GM19239 (cell line): ENCODE data around the gene SHC3.

ENCODE experiments used
- DNase-seq: peaks from one replicate; pipeline ENCODE4 v3.0.0; 2011; ENCODE audit warnings: low spot score; ENCODE audit not compliant: insufficient read length
- FAIRE-seq: peaks from 2 replicates; lab custom pipeline; 2011; peaks lifted over from hg19 to GRCh38; lab: Jason Lieb, UNC

The SHC3 gene

GRCh38 chr9:89165341-89165740 lies 13.3 kb downstream of the SHC3 start:
- FAIRE-seq (no peak), DNase-seq (no peak)

GRCh38 chr9:89161221-89161620 lies 17.4 kb downstream of the SHC3 start:
- DNase-seq (no peak), FAIRE-seq (no peak)

GRCh38 chr9:89160806-89161205 lies 17.8 kb downstream of the SHC3 start:
- DNase-seq = no peak

GRCh38 chr9:89154651-89155336 lies 23.8 kb downstream of the SHC3 start:
- DNase-seq (no peak), FAIRE-seq (no peak)

More at GRCh38 chr9:89160806-89161205, 17.8 kb downstream of the SHC3 start:
- no peak for FAIRE-seq

GRCh38 chr9:89154218-89154617 lies 24.4 kb downstream of the SHC3 start:
- FAIRE-seq (no peak), DNase-seq (no peak)

GRCh38 chr9:89153232-89154017 lies 25.2 kb downstream of the SHC3 start:
- no peak for FAIRE-seq
- DNase-seq = no peak

GRCh38 chr9:89149726-89150125 lies 28.9 kb downstream of the SHC3 start:
- DNase-seq = no peak
- no peak for FAIRE-seq

- no peak for DNase-seq
- no peak for FAIRE-seq
Measured at GRCh38 chr9:89145097-89145496, 33.5 kb downstream of the SHC3 start.

- FAIRE-seq = no peak
- no peak for DNase-seq
Measured at GRCh38 chr9:89144238-89144637, 34.4 kb downstream of the SHC3 start.

GRCh38 chr9:89143266-89143665 lies 35.4 kb downstream of the SHC3 start:
- DNase-seq = no peak
- FAIRE-seq = no peak

GRCh38 chr9:89139455-89139854 lies 39.2 kb downstream of the SHC3 start:
- no peak for FAIRE-seq
- no peak for DNase-seq

- DNase-seq (no peak), FAIRE-seq (no peak)
Measured at GRCh38 chr9:89138463-89139390, 39.9 kb downstream of the SHC3 start.

GRCh38 chr9:89137542-89138462 lies 40.8 kb downstream of the SHC3 start:
- DNase-seq (no peak), FAIRE-seq (no peak)

GRCh38 chr9:89135591-89136166 lies 42.9 kb downstream of the SHC3 start:
- DNase-seq (no peak), FAIRE-seq (no peak)

- DNase-seq (no peak), FAIRE-seq (no peak)
Measured at GRCh38 chr9:89134709-89135108, 43.9 kb downstream of the SHC3 start.

GRCh38 chr9:89122949-89123348 lies 55.7 kb downstream of the SHC3 start:
- DNase-seq = no peak
- no peak for FAIRE-seq

- FAIRE-seq (no peak), DNase-seq (no peak)
Measured at GRCh38 chr9:89120704-89121103, 57.9 kb downstream of the SHC3 start.

GRCh38 chr9:89116805-89117192 lies 61.8 kb downstream of the SHC3 start:
- FAIRE-seq = no peak
- DNase-seq = no peak

GRCh38 chr9:89116064-89116804 lies 62.4 kb downstream of the SHC3 start:
- FAIRE-seq (no peak), DNase-seq (no peak)
